Activated naive CD4-positive, alpha-beta T cell (primary cell): ENCODE results near the gene RAI1.
"Not testable (repeated sequence)": the region's sequence is repeated elsewhere in the genome, so short reads cannot be mapped to it uniquely, and the experiment has no call there.

Experiments used
- DNase-seq, 4 experiments: peaks; one replicate each; lab custom pipeline; 2025; lab: John Stamatoyannopoulos, UW

Gene RAI1

GRCh38 chr17:17798573-17799255, 117.5 kb downstream of the RAI1 start:
- DNase-seq: no peak

- no peak for DNase-seq
Observed at GRCh38 chr17:17800504-17801021, 119.3 kb downstream of the RAI1 start.

GRCh38 chr17:17801800-17802481, 120.7 kb downstream of the RAI1 start:
- DNase-seq: no peak

DNA sequence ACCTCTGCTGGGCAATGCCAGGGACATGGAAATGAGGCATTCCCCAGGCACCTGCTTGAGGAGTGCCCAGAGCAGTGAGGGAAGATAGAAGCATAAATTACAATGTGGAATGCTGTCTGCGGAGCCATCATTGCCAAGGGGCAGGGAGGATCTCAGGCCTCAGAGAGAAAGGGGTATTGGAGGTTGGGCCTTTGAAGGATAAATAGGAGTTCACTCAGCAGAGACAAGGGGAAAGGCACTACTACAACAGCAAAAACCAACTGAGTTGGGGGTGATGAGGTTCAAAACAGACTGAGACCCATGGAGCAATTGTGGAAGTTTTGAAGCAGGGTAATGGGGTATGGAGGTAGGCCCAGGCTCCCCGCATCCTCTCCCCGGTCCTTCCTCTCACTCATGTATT, 122.7 kb downstream of the RAI1 start:
- no peak for DNase-seq

GRCh38 chr17:17805575-17805974, 124.3 kb downstream of the RAI1 start:
- no peak for DNase-seq

DNA sequence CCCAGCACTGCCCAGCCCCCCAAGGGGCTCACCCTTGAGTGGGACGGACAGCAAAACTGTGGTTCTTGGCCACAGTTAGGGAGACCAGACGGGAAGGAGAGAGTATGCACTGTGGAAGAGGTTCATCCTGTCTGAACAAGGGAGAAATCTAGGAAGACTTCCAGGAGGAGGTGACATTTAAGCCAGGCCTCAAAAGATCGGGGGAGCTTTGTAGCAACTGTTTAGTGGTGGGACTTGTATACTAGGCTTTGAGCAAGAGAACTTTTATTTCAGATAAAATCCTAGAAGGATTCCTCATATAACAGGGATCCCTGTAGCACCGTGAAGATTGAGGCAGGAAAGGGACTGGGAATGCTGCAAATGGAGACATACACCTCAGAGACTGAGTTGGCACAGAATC, 124.8 kb downstream of the RAI1 start:
- no peak for DNase-seq

DNA sequence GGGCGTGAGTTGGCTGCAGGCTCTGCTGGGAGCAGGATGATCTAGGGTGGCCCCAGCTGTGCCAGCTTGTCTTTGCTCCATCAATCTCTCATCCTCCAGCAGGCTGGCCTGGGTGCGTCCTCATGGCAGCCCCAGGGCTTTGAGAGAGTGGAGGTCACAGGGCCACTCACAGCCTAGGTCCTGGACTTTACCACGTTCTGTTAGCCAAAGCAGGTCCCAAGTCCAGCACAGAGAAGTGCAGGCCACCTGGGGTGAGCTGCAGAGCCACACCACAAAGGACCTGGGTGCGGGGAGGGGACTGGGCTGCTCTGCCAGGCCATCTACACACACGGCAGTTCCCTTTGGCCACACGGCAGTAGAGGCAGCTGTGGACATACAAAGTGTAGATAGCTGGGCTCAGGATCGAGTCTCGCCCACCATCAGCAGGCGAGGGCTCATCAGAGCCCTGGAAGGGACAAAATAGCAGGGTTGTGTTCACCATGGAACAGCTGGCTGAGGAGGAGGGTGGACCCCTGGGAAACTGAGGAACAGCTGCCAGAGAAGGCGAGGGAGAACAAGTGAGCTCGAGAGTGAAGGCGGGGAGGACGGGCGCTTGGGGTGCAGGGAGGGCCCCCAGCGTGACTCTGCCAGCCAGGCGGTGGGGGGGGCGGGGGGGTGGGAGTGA, 125.5 kb downstream of the RAI1 start:
- no peak for DNase-seq

DNA sequence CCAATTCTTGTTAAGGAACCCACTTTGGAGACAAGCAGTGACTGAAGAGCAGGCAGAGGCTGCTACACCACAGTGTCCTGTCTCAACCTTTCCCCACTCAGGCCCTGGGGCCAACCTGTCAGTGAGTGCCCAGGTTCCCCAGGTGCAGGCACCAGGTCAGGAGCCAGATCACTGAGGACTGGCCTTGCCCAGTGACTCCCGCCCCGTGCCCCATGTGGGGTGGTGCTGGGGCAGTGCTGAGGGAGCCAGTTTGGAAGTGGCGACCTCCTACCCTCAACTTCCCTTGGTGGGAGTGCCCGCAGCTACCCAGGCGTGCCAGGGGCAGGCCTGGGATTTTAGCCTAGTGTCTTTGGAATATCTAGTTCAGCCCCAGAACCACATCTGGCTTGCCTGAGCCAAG, 126.2 kb downstream of the RAI1 start:
- DNase-seq: no peak

- not testable (repeated sequence) for DNase-seq
Observed at GRCh38 chr17:17808200-17808599, 126.9 kb downstream of the RAI1 start.

GRCh38 chr17:17808706-17809432, 127.6 kb downstream of the RAI1 start:
- no peak for DNase-seq

DNA sequence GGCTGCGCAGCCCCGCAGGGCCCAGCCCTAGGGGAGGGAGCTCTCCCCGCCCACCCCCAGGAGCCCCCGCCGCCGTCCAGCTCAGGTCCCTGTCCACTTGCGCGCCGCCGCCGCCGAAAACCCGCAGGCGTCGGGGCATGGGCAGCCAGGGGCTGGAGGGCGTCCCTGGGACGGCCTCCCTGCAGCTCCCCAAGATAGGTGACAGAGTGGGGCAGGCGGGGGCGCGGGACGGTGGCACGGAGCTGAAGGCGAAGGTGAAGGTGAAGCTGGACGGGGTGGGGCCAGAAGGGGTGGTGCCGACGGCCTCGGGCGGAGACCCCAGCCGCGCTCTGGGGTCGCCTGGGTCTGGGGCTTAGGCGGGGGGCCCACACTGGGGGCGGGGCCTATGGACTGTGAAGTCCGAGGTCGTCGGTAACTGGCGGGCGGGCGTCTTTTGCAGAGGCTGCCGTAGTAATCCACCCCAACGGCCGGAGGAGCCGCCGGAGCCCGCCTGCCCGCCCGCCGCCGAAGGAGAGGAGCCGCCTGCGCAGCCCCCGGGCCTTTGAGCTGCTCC, 128.3 kb downstream of the RAI1 start:
- no peak for DNase-seq

GRCh38 chr17:17810084-17810894, 129.0 kb downstream of the RAI1 start:
- no peak for DNase-seq

GRCh38 chr17:17810895-17811248, 129.6 kb downstream of the RAI1 start:
- DNase-seq: no peak

- no peak for DNase-seq
Observed at GRCh38 chr17:17811381-17812210, 130.3 kb downstream of the RAI1 start.

GRCh38 chr17:17812211-17813054, 131.2 kb downstream of the RAI1 start:
- peak; percentile 49 to 72 (median 61) for DNase-seq

- DNase-seq: no peak
Observed at GRCh38 chr17:17813055-17813724, 131.9 kb downstream of the RAI1 start.

- no peak for DNase-seq
Observed at GRCh38 chr17:17813725-17814095, 132.5 kb downstream of the RAI1 start.

DNA sequence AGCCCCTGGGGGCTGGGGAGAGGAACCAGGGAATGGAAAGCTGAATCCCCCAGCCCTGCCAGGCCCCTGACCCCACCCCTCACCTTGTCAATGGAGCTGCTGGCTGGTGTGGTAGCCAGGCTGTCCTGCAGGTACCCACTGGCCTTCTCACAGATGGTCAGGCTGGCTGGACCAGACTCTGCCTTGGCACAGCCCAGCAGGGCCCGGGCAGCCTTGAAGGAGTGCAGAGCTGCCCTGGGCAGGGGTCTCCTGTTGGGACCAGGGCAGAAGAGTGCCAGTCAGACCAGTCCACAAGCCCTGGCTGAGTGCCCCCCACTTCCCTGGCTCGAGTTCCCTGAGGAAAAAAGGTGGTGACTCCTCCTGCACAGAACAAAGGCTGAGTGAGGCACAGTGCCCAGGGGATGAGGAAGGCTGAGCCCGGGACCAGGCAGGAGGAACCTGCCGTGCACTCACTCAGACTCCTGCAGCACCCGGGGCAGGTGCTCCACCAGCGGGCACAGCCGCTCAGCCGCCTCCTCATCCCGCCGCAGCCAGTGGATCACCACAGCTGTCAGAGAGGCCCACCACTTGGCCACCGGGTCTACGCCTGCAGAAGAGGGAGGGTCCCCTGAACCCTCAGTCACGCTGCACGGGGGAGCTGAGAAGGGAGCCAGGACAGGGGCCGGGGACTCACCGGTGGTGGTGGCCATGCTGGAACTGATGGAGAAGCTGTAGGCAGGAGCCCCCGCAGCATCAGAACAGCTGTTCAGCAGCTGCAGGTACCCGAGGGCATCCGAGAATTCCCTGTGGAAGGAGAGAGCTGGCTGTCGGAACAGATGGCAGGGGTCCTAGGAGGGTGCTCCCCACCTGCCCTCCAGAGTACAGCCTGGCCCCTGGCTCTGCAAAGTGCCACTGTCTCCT, 133.2 kb downstream of the RAI1 start:
- DNase-seq: no peak
